Endometrial microvascular endothelial cells (primary cell): ENCODE results near the gene BRK1. TPM values are rescaled to one million over a fixed set of nuclear protein-coding genes. Genes with fewer than 3 reads are reported as not detected.
"Not testable (repeated sequence)": the region's sequence is repeated elsewhere in the genome, so short reads cannot be mapped to it uniquely, and the experiment has no call there.

Source experiments
- in situ Hi-C: cut with HindIII; loops from 2 replicates; pipeline ENCODE4 v1.10.0; 2017; ENCODE audit warnings: low sequenced_read_pairs, low pct_unique_long_range_greater_than_20kb; ENCODE audit errors: inconsistent ontology term
- total RNA-seq: library from RNA; depleted of rRNA; stranded (reverse); fragments of >200 nt; gene quantifications from one replicate; pipeline ENCODE4 v1.2.3, GENCODE V29; 2015; ENCODE audit errors: inconsistent ontology term

BRK1 gene
- total RNA-seq, 1 donor from 2014 or later: 140 TPM

DNA sequence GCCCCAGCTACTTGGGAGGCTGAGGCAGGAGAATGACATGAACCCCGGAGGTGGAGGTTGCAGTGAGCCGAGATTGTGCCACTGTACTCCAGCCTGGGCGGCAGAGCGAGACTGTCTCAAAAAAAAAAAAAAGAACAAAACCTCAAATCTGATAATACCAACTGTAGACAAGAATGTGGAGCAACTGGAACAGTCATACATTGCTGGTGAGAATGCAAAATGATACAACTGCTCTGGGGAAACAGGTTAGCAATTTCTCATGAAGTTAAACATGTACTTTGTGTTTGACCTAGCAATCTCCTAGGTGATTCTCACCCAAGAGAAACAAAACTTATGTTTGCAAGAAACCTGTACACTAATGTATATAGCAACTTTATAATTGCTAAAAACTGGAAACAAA, 21.7 kb downstream of the BRK1 start:
- in situ Hi-C loops: no loop called here

DNA sequence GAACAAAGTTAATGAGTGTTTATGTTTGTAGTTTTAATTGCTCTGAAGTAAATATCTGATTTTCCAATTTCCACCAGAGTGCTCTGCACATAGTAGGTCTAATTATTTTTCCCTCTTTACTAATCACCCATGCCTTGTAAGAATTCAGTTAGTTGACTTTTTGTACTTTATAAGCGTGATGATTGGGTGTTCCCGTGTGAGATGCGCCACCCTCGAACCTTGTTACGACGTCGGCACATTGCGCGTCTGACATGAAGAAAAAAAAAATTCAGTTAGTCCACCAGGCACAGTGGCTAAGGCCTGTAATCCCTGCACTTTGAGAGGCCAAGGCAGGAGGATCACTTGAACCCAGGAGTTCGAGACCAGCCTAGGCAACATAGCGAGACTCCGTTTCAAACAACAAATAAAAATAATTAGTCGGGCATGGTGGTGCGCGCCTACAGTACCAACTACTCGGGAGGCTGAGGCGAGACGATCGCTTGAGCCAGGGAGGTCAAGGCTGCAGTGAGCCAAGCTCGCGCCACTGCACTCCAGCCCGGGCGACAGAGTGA, 25.6 kb downstream of the BRK1 start:
- in situ Hi-C loops: no loop called here

DNA sequence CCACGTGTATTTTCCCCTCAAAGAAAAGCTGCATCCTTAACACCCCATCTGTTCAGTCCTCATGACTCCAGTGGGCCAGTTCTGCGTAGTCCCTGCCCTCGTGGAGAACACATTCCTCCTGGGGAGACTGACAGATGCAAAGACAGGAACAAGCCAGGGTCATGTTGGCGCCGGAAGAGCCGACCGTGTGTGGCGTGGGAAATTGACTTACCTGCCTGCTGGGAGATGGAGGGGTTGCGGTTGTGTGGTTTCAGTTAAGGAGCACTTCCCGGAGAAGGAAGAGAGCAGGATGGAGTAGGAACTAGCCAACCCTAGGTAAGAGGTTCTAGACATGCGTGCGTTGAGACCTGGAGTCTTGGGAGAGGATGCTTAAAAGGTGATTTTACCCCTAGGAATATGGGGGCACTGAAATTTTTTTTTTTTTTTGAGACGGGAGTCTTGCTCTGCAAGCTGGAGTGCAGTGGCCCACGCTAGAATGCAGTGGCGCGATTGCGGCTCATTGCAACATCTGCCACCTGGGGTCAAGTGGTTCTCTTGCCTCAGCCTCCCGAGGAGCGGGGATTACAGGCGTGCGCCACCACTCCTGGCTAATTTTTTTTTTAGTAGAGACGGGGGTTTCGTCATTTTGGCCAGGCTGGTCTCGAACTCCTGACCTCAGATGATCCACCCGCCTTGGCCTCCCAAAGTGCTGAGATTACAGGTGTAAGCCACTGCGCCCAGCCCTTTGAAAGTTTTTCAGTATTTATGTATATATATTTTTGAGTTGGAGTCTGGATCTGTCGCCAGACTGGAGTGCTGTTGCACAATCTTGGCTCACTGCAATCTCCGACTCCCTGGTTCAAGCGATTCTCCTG, 27.5 kb downstream of the BRK1 start:
- in situ Hi-C loops: no loop called here

DNA sequence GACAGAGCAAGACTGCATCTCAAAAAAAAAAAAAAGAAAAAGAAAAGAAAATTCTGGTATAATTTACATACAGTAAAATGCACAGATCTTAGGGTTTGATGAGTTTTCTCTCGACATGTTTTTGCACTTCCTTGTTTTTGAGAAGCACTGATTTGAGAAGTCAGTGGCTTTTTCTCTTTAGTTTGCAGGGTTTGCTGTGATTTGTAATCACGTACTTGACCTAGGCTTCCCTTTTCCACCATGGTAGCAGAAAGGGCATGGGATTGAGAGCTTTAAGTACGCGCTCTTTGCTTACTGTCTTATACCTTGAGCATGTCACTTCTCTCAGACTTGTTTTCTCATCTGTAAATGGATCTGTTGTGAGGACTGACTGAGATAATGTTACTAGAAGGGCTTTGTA, 30.2 kb downstream of the BRK1 start:
- in situ Hi-C loops: no loop called here

DNA sequence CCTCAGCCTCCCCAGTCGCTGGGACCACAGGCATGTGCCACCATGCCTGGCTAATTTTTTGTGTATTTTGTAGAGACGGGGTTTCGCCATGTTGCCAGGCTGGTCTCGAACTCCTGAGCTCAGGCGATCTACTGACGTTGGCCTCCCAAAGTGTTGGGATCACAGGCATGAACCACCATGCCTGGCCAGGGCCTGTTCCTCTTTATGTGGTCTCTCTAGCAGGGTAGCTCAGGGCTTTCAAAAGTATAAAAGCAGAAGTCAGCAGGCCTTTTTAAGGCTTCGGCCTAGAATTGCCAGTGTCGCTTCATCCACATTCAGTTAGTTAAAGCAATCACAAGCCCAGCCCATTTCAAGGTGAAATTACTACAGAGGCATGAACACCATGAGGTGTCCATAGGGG, 33.8 kb downstream of the BRK1 start:
- in situ Hi-C loops: no loop called here

DNA sequence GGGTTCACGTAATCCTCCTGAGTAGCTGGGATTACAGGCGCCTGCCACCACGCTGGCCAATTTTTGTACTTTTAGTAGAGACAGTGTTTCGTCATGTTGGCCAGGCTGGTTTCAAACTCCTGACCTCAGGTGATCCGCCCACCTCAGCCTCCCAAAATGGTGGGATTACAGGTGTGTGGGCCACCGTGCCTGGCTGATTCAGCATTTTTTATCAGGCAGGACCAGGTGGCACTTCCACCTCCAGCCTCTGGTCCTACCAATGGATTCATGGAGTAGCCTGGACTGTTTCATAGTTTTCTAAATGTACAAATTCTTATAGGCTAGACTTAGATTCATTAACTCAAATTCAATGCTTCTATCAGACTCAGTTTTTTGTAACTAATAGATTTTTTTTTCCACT, 35.5 kb downstream of the BRK1 start:
- in situ Hi-C loops: no loop called here

DNA sequence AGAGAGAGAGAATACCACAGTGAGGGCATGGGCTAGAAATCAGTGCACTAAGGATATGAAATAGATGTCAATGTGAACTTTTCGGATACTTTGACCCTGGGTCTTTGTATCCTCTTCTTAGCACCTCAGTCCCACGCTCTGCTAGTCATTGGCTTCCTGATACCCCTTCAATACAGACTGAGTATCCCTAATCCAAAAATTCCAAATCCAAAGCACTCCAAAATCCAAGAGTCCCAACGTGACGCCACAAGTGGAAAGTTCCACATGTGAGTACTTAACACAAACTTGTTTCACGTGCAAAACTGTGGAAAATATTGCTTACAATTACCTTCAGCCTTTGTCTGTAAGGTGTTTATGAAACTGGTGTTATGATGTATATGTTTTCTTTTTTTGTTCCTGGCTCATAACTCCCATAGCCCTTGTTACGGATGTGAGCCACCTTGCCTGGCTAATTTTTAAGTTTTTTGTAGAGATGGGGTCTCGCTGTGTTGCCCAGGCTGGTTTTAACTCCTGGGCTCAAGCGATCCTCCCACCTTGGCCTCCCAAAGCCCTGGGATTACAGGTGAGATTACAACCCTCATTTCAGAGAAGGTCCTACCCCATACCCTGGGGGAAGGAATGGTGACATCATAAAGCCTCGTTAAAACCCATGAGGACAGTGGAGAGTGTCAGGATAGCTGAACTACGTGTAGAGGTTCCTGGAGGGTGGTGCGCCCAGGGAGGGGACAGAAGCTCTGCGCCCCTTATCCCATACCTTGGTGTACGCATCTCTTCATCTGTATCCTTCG, 39.1 kb downstream of the BRK1 start:
- in situ Hi-C loops: no loop called here

DNA sequence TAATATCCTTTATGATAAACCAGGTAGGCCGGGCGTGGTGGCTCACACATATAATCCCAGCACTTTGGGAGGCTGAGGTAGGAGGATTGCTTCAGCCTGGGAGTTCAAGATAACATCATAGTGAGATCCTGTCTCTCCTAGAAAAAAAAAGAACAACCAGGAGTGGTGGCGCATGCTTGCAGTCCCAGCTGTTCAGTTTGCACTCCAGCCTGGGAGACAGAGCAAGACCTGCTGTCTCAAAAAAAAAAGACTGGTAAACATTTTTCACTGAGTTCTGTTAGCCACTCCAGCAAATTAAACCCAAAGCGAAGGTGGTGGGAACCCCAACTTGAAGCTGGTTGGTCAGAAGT, 39.6 kb downstream of the BRK1 start:
- in situ Hi-C loops: no loop called here

DNA sequence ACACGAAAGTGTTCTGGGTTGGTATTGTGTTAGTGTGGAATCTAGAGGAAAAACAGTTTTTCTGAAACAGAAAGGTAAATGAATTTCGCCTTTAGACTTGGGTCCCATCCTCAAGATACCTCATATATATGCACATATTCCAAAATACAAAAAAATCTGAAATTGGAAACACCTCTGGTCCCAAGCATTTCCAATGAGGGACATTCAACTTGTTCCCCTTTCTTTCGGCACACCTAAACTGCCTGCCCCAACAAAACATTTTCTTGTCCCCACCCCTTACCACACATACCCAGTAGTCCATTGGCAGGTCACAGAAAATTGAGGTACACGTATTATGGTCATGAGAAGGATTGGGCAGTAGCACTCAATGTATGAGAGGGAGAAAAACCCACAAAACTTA, 40.2 kb downstream of the BRK1 start:
- in situ Hi-C loops: no loop called here

DNA sequence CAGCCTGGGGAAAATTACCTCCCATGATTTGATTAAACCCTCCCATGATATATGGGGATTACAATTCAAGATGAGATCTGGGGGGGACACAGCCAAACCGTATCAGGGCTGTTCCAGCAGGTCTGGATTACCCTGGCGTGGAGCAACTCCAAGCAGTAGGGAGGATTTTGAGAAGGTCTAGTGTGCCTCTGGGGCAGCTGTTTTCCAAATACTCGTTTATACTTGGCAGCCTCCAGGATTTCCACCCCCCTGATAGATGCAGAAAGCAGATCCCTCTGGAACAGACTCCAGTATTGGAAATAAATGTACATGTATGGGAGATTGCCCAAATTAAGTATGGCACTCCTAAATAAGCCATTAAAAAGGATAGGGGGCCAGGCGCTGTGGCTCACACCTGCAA, 41.6 kb downstream of the BRK1 start:
- in situ Hi-C loops: no loop called here

DNA sequence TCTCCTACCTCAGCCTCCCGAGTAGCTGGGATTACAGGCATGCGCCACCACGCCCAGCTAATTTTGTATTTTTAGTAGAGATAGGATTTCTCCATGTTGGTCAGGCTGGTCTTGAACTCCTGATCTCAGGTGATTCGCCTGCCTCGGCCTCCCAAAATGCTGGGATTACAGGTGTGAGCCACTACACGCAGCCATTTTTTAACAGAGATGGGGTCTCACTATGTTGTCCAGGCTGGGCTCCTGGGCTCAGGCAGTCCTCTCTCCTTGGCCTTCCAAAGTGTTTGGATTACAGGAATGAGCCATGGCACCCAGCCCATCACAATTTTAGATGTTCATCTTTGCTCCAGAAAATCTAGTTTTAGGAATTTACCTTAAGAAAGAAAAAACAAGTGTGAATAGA, 43.1 kb downstream of the BRK1 start:
- in situ Hi-C loops: not testable (repeated sequence)

DNA sequence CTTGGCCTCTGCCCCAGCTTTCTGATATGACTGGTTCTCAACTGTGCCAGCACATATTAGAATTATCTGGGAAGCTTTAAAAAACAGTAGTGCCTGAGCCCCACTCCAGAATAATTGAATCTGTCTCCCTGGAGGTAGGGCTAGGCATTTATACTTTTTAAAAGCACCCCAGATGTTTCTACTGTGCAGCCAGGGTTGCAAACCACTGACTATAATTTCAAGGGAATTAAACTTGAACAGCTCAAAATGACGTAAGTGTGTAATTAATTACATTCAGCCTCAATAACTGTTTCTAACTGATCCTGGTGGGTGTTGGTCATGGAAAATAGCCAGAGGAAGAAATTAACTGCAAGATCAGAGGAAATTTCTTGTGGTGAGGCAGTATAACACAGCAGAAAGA, 44.9 kb downstream of the BRK1 start:
- in situ Hi-C loops: no loop called here

DNA sequence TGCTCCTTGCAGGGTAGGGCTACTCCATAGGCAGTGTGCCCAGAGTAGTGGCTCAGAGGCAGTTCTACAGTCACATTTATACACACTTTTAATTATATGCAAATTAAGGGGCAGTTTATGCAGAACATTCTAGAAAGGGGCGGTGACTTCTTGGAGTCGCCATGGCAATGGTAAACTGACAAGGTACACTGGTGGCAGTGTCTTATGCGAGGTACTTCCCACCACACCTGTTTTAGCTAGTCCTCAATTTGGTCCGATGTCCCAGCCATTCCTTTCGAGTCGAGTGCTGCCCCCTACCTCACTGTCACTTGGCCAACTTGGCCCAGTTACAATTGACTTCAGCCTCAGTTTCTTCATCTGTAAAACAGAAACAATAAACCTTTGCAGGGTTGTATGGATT, 45.5 kb downstream of the BRK1 start:
- in situ Hi-C loops: no loop called here

DNA sequence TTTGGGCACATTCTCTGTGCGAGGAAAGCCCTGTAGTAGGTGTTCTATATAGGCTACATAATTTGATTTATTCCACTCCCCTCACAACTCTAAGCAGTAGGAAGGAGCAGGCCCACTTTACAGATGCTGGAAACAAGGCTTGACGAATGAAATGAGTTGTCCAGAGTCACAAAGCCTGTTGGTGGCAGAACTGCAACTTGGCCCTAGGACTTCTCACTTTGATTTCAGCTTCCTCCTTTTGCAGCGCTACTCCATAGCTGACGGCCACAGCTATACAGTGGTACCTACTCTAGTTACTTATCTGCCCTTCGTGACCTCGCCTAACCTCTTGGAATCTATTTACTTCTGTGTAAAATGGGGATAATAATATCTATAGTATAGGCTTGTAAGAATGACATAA, 46.7 kb downstream of the BRK1 start:
- in situ Hi-C loops: no loop called here

DNA sequence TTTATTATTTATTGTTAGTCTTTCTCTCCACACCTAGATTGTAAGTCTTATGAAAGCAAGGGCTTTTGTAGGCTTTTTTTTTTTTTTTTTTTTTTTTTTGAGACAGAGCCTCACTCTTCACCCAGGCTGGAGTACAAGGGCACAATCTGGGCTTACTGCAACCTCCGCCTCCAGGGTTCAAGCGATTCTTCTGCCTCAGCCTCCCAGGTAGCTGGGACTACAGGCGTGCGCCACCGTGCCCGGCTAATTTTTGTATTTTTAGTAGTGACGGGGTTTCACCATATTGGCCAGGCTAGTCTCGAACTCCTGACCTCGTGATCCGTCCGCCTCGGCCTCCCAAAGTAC, 48.7 kb downstream of the BRK1 start:
- in situ Hi-C loops: not testable (repeated sequence)

DNA sequence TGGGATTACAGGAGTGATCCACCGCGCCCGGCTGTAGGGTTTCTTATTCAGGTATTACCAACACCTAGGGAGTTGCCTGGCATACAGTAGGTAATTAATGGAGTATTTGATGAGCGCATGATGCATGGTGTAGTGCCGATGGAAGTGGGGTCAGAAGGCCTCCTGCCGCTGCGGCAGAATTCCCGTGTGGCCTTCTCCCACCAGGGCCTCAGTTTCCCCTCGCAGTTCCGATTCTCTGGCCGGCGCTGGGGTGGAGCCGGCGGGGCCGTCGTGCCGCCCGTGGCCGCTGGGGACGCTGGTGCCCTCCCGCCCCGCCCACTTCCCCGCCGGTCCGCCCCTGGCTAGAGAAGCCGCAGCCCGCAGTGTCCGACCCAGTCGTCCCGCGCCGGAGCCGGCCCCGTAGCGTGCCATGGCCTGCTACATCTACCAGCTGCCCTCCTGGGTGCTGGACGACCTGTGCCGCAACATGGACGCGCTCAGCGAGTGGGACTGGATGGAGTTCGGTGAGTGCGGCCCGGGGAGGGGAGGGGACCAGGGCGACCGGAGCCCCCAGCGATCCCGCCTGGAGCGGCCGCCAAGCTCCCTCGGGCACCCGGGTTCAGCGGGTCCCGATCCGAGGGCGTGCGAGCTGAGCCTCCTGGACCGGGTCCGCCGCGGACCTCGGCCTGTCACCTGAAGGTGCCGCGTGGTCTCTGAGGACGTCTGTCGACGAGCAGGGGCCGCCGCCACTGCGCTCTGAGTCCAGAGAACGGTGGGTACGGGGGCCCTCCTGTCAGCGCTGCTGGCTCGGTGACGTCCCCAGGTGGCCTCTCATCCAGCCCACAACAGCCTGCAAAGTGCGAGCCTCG, 49.3 kb downstream of the BRK1 start, which contains the start of gene IRAK2:
Gene IRAK2 (plus strand): TSS at position 374 of the 848 bp plus-strand sequence. CDS start 36 bp downstream, at position 410.
- in situ Hi-C loops: no loop called here

DNA sequence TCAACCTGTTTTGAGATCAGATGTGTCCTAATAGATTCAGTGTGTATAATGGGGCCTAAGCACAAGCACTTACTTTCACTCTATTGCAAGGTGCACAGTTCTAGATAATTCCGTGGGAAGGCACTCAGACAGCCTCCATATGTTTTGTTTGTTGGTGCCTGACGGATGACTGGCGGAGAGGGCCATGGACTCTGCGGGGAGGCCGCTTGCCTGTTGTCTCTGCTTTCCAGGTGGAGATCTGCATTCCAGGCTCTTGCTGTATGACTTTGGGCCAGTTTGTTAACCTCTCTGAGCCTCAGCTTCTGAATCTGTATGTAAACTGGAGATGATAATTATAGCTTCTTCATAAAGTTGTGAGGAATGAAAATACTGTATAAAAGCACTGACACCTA, 50.7 kb downstream of the BRK1 start:
- in situ Hi-C loops: no loop called here

DNA sequence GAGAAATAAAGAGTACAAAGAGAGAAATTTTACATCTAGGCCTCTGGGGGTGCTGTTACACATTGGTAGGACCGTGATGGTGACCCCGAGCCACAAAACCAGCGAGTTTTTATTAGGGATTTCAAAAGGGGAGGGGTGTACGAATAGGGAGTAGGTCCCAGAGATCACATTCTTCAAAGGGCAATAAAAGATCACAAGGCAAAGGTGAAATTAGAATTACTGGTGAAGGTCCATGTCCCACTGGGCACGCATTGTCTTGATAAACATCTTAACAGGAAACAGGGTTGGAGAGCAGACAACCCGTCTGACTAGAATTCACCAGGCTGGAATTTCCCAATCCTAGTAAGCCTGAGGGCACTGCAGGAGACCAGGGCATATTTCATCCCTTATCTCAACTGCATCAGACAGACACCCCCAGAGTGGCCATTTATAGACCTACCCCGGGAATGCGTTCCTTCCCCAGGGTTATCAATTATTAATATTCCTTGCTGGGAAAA, 53.6 kb downstream of the BRK1 start:
- in situ Hi-C loops: no loop called here

DNA sequence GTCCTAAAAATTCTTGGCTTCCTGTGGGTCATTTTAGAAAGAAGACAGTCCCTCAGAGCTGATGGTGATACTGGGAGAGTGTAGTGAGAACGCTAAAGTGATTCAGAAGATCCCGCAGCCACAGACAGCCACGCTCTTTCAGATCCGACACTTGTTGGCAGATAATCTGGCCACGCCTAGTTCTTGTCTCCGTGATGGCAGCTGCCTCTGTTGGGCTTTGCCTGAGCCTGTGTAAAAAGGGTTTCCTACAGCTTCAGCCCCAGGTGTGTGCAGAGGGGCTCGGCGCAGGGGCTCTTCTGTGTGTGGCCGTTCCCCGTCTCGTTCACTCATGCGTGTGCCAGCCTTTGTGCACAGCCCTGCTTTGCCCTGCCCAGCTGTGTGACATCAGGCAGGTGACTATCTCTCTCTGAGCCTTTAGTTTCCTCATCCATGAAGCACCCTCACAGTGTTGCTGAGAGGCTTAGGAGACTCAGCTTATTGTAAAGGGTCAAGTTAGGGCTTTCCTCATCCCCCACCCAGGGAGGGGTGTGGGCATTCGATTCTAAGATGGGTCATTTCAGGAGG, 55.5 kb downstream of the BRK1 start:
- in situ Hi-C loops: no loop called here
